Activated CD4-positive, alpha-beta T cell treated with anti-CD3 and anti-CD28 coated beads for 36 hours (primary cell): ENCODE measurements around the gene IDH3A. TPM values are rescaled to one million over a fixed set of nuclear protein-coding genes. Genes with fewer than 3 reads are reported as not detected.

Experiments
- ATAC-seq: fragments of 200-7000 bp; cut with Tn5 transposase; one replicate; pipeline ENCODE4 v1.10.0; 2021; ENCODE audit warnings: mild to moderate bottlenecking, moderate library complexity
- CTCF ChIA-PET: fragments of 350-600 bp; sonication (Branson Sonifier 250); formaldehyde crosslinking; loops from one replicate; lab custom pipeline; 2021; ENCODE audit warnings: antibody characterized with exemption; lab: Charles Lee
- POLR2A ChIA-PET: fragments of 350-600 bp; sonication (Branson Sonifier 250); formaldehyde crosslinking; loops from one replicate; lab custom pipeline; 2021; ENCODE audit warnings: antibody characterized with exemption, inconsistent platforms; lab: Charles Lee
- DNase-seq: peaks from one replicate; pipeline ENCODE4 v3.0.0-alpha.2; 2020
- H3K27ac Mint-ChIP-seq: one replicate; pipeline ENCODE4 v1.8.0; 2021; ENCODE audit warnings: mixed read lengths
- H3K27me3 Mint-ChIP-seq: one replicate; pipeline ENCODE4 v1.8.0; 2021; ENCODE audit warnings: mixed read lengths
- H3K36me3 Mint-ChIP-seq: one replicate; pipeline ENCODE4 v1.8.0; 2021; ENCODE audit warnings: low read depth, mixed read lengths
- H3K4me1 Mint-ChIP-seq: one replicate; pipeline ENCODE4 v1.8.0; 2021; ENCODE audit warnings: mixed read lengths
- H3K4me3 Mint-ChIP-seq: one replicate; pipeline ENCODE4 v1.8.0; 2021; ENCODE audit warnings: mild to moderate bottlenecking, moderate library complexity, mixed read lengths
- H3K9me3 Mint-ChIP-seq: one replicate; pipeline ENCODE4 v1.8.0; 2021; ENCODE audit warnings: low read depth, mixed read lengths
- intact Hi-C, 2 experiments: fragments of 100-400 bp; cut with DNase I in 1 of 2; cut with micrococcal nuclease in 1 of 2; formaldehyde crosslinking; loops; one replicate each; pipeline versions ENCODE4 v1.14.2 to v1.15.1; 2022 to 2024; cut with DNase I, micrococcal nuclease
- total RNA-seq, 2 experiments: library from RNA; stranded (reverse); gene quantifications; one replicate each; pipeline ENCODE4 v1.2.3, GENCODE V29; 2021

The IDH3A gene
- total RNA-seq, 2 experiments from 2014 or later, result 129 to 135 TPM

DNA sequence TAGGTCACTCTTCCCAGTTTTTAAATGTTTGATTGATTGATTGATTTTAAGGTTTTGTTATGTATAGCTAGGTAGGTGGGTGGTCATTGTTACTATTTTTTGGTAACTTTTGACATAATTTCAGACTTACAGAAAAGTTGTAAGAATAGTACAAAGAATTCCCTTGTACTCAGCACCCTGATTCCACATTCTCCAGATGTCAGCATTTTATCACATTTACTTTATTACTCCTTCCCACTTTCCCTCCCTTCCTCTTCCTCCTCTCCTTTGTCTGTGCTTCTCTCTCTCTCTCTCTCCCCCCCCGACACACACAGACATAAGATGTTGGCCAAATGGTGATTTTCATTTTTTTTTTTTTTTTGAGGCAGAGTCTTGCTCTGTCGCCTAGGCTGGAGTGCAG, 14.8 kb downstream of the IDH3A start:
- H3K27me3 Mint-ChIP-seq, result no peaks in the 10 kb centered on the region
- no peak for DNase-seq
- CTCF ChIA-PET, result interaction anchor here (1.3 kb wide), 1 partner anchor 12 kb away, joined by 3 read pairs; no protein-coding TSS in a partner anchor
- POLR2A ChIA-PET, result no interaction called here
- no peak overlapping the region for H3K4me3 Mint-ChIP-seq
- H3K27ac Mint-ChIP-seq, result no peak overlapping the region
- intact Hi-C loops, result no loop called here
- H3K4me1 Mint-ChIP-seq, result peaks cover 22% of the 10 kb centered on the region
- H3K9me3 Mint-ChIP-seq, result no peaks in the 10 kb centered on the region
- H3K36me3 Mint-ChIP-seq, result peaks cover 58% of the 10 kb centered on the region
- ATAC-seq, result no peak

GRCh38 chr15:78167227-78167888, 18.2 kb downstream of the IDH3A start:
- peak overlapping the region; percentile 73 for H3K27ac Mint-ChIP-seq
- intact Hi-C loops, result loop anchor here in 1 of 2 experiments (1.0 to 2.0 kb wide), 2 partner anchors 18 to 37 kb away; partner anchors contain the start of genes CIB2 and IDH3A
- H3K4me1 Mint-ChIP-seq, result peaks cover 22% of the 10 kb centered on the region
- H3K9me3 Mint-ChIP-seq, result no peaks in the 10 kb centered on the region
- ChIA-PET CTCF (interaction anchor here (0.9 to 2.1 kb wide), 4 partner anchors 9 to 37 kb away, joined by 3 to 6 read pairs (median 4); partner anchors contain the start of gene CIB2), POLR2A (interaction anchor here (1.3 kb wide), 1 partner anchor 17 kb away, joined by 5 read pairs; no protein-coding TSS in a partner anchor)
- H3K27me3 Mint-ChIP-seq, result no peaks in the 10 kb centered on the region
- ATAC-seq, result peak; percentile 100
- DNase-seq, result peak; percentile 61
- peaks cover 67% of the 10 kb centered on the region for H3K36me3 Mint-ChIP-seq
- H3K4me3 Mint-ChIP-seq, result no peak overlapping the region

- intact Hi-C loops, result no loop called here
- H3K36me3 Mint-ChIP-seq, result peaks cover 73% of the 10 kb centered on the region
- ChIA-PET POLR2A (no interaction called here), CTCF (interaction anchor here (0.5 to 1.0 kb wide), 4 partner anchors 71 to 285 kb away, joined by 3 to 4 read pairs (median 4); no protein-coding TSS in a partner anchor)
- H3K27me3 Mint-ChIP-seq, result no peaks in the 10 kb centered on the region
- ATAC-seq, result no peak
- peaks cover 28% of the 10 kb centered on the region for H3K4me1 Mint-ChIP-seq
- H3K9me3 Mint-ChIP-seq, result no peaks in the 10 kb centered on the region
- peak overlapping the region; percentile 15 for H3K27ac Mint-ChIP-seq
- no peak for DNase-seq
- H3K4me3 Mint-ChIP-seq, result no peak overlapping the region
Measured at GRCh38 chr15:78168608-78169007, 19.4 kb downstream of the IDH3A start.

- Mint-ChIP-seq H3K27ac (no peak overlapping the region), H3K4me1 (peaks cover 41% of the 10 kb centered on the region), H3K4me3 (no peak overlapping the region), H3K27me3 (no peaks in the 10 kb centered on the region), H3K9me3 (no peaks in the 10 kb centered on the region), H3K36me3 (peaks cover 62% of the 10 kb centered on the region)
- ChIA-PET POLR2A (interaction anchor here (0.6 kb wide), 1 partner anchor 139 kb away, joined by 7 read pairs; no protein-coding TSS in a partner anchor), CTCF (interaction anchor here (0.8 to 1.5 kb wide), 4 partner anchors 24 to 71 kb away, joined by 3 to 8 read pairs (median 4); partner anchors contain the start of gene CIB2)
- ATAC-seq (no peak), DNase-seq (no peak)
- intact Hi-C loops, result no loop called here
Measured at GRCh38 chr15:78170848-78171773, 21.9 kb downstream of the IDH3A start.

DNA sequence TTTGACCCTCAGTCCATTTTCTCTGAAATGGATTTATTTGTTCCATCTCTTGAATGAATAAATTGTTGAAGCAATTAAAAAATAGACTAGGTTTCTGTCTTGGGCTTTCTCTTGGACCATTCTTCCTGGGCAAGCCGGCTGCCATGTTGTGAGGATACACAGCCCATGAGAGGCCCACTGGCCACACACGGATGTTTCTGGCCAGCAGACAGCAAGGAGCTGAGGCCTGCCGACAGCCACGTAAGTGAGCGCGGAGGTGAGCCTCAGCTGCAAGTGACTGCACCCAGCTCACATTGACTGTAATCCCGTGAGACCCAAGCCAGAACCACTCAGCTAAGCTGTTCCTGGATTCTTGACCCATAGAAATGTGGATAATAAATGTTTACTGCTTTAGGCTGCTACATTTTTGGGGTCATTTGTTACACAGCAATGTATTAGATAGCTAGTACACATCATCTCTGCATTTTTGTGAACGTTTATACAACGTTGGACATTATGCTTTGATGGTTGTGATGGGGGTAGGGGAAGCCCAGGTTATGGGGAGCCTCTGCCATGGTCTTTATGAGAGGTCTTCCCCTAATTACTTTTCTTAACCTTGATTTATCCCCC, 22.8 kb downstream of the IDH3A start:
- POLR2A ChIA-PET, result no interaction called here
- H3K9me3 Mint-ChIP-seq, result no peaks in the 10 kb centered on the region
- no peak for ATAC-seq
- H3K27me3 Mint-ChIP-seq, result no peaks in the 10 kb centered on the region
- peaks cover 54% of the 10 kb centered on the region for H3K36me3 Mint-ChIP-seq
- DNase-seq, result no peak
- intact Hi-C loops, result no loop called here
- H3K4me1 Mint-ChIP-seq, result peaks cover 34% of the 10 kb centered on the region
- no peak overlapping the region for H3K27ac Mint-ChIP-seq
- H3K4me3 Mint-ChIP-seq, result no peak overlapping the region
- CTCF ChIA-PET, result interaction anchor here (0.7 to 1.5 kb wide), 7 partner anchors 20 to 70 kb away, joined by 3 to 8 read pairs (median 3); no protein-coding TSS in a partner anchor

DNA sequence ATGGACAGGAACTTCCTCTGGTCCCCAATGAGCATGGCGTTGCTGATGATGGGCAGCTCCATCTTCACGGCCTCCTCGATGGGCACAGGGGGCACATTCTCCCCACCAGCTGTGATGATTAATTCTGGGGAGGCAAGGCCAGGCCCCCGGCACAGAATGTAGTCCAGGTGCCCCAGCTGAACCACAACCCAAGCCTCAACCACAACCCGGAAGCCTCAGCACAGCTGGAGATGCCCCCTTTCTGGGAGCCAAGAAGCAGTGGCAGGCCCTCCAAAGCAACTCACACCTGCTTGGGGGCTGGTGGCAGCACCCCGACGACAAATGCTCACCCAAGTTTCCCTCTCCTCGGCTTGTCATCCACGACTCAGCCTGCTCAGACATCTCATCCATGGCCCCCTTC, 25.2 kb downstream of the IDH3A start:
- no peak overlapping the region for H3K4me3 Mint-ChIP-seq
- ChIA-PET CTCF (interaction anchor here (0.7 to 2.0 kb wide), 3 partner anchors 21 to 172 kb away, joined by 3 to 7 read pairs (median 5); partner anchors contain the start of gene CIB2), POLR2A (interaction anchor here (0.6 kb wide), 1 partner anchor 25 kb away, joined by 7 read pairs; the partner anchor contains the start of gene IDH3A)
- H3K27me3 Mint-ChIP-seq, result no peaks in the 10 kb centered on the region
- H3K36me3 Mint-ChIP-seq, result peaks cover 37% of the 10 kb centered on the region
- intact Hi-C loops, result no loop called here
- H3K4me1 Mint-ChIP-seq, result peaks cover 25% of the 10 kb centered on the region
- H3K27ac Mint-ChIP-seq, result peak overlapping the region; percentile 29
- ATAC-seq (no peak), DNase-seq (no peak)
- H3K9me3 Mint-ChIP-seq, result no peaks in the 10 kb centered on the region

GRCh38 chr15:78175330-78175729, 26.2 kb downstream of the IDH3A start:
- no peaks in the 10 kb centered on the region for H3K27me3 Mint-ChIP-seq
- ChIA-PET POLR2A (no interaction called here), CTCF (interaction anchor here (2.0 kb wide), 1 partner anchor 44 kb away, joined by 5 read pairs; the partner anchor contains the start of gene CIB2)
- DNase-seq (no peak), ATAC-seq (no peak)
- H3K36me3 Mint-ChIP-seq, result peaks cover 31% of the 10 kb centered on the region
- H3K4me1 Mint-ChIP-seq, result peaks cover 25% of the 10 kb centered on the region
- H3K9me3 Mint-ChIP-seq, result no peaks in the 10 kb centered on the region
- intact Hi-C loops, result no loop called here
- no peak overlapping the region for H3K27ac Mint-ChIP-seq
- H3K4me3 Mint-ChIP-seq, result no peak overlapping the region

DNA sequence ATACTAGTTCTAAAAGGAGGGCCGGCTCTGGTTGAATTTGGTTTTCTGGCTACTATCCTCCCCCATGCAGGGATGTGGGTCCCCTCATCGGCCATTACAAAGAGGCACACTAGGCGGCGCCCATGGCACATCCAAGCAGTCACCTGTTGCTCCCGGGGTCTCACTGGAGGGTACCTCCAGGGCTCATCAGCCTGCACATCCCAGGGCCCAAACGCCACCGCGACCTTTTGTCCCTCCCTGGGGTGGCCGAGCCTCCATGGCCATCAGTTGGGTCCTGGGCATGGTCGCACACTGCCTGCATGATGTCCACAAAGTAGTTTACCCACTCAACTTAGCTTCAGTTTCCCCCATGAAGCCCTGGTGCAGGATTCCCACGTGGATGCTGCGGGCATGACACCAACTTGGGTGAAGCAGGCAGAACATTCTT, 28.3 kb downstream of the IDH3A start:
- Mint-ChIP-seq H3K4me3 (no peak overlapping the region), H3K27ac (no peak overlapping the region), H3K27me3 (no peaks in the 10 kb centered on the region), H3K36me3 (peaks cover 12% of the 10 kb centered on the region), H3K4me1 (peaks cover 20% of the 10 kb centered on the region), H3K9me3 (no peaks in the 10 kb centered on the region)
- ATAC-seq (peak; percentile 69), DNase-seq (peak; percentile 68)
- POLR2A ChIA-PET, result no interaction called here
- CTCF ChIA-PET, result interaction anchor here (0.6 to 2.8 kb wide), 8 partner anchors 11 to 212 kb away, joined by 3 to 14 read pairs (median 4); no protein-coding TSS in a partner anchor
- intact Hi-C loops, result loop anchor here in 1 of 2 experiments (1.0 kb wide), 1 partner anchor 64 kb away; no protein-coding TSS in a partner anchor

GRCh38 chr15:78178064-78178463, 28.9 kb downstream of the IDH3A start:
- ChIA-PET POLR2A (no interaction called here), CTCF (interaction anchor here (0.6 to 2.8 kb wide), 8 partner anchors 8 to 213 kb away, joined by 3 to 14 read pairs (median 4); no protein-coding TSS in a partner anchor)
- Mint-ChIP-seq H3K27ac (no peak overlapping the region), H3K36me3 (peaks cover 6% of the 10 kb centered on the region), H3K9me3 (no peaks in the 10 kb centered on the region), H3K4me3 (no peak overlapping the region), H3K4me1 (peaks cover 17% of the 10 kb centered on the region), H3K27me3 (no peaks in the 10 kb centered on the region)
- no peak for ATAC-seq
- intact Hi-C loops, result no loop called here
- no peak for DNase-seq

DNA sequence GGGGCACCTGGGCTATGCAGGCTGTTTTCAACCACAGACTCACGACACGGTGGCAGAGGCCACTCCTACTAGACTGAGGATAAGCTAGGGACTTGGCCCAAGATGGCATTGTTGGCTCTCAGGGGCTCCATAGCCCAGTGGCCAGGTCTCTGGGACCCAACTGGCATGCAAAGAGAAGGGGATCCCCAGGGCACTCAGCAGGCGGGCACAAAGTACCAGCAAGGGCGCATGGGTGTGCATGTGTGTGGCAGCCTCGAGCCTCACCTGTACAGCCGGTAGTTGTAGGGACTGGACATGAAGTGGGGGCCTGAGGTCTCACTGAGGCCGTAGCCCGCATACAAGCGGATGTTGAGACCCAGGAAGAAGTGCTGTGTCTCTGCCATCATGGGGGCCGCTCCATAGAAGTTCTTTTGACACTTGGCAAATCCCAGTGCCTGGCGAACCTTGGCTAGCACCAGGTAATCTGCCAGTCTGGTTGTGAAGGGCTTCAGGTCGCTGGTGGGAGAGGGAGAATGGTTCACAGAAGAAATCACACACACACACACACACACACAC, 30.2 kb downstream of the IDH3A start:
- CTCF ChIA-PET, result interaction anchor here (1.2 to 2.8 kb wide), 2 partner anchors 16 to 49 kb away, joined by 4 to 12 read pairs; no protein-coding TSS in a partner anchor
- Mint-ChIP-seq H3K27me3 (no peaks in the 10 kb centered on the region), H3K4me1 (peaks cover 6% of the 10 kb centered on the region), H3K27ac (no peak overlapping the region), H3K9me3 (no peaks in the 10 kb centered on the region), H3K36me3 (peaks cover 2% of the 10 kb centered on the region), H3K4me3 (no peak overlapping the region)
- POLR2A ChIA-PET, result no interaction called here
- intact Hi-C loops, result no loop called here
- ATAC-seq, result no peak
- DNase-seq, result no peak
